Measurements from ENCODE around the gene RPL27A.

DNA sequence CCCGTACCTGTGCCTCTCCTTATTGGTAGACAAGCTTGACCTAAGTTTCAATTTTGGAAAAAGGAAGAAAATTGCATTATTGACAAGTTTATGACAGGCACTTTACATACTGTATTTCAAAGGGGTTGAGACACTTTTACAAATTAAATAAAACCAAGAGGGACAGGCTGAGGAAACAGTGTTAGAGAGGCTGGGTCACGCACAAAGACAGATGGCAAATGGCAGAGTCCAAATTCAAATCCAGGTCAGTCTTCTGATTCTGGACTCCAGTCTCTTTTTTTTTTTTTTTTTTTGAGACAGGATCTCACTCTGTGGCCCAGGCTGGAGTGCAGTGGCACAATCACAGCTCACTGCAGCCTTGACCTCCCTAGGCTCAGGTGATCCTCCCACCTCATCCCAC is 10.2 kb upstream of the RPL27A start:
- no peak for TF ChIP-seq POLR2A (IDR thresholded peaks at IDR 0.05; ENCODE audit: low read depth, low read length)
- no peak for TF ChIP-seq POLR2AphosphoS5 (IDR thresholded peaks at IDR 0.05; ENCODE audit: low read depth, low read length)
- TF ChIP-seq POU2F2 (IDR thresholded peaks at IDR 0.05; ENCODE audit: low read depth, low read length): no peak
- no peak for TF ChIP-seq TAF1 (IDR thresholded peaks at IDR 0.05; ENCODE audit: low read depth, low read length)
